Uterus (tissue), 2 donors: ENCODE data around the gene C11orf86.
"Not testable (repeated sequence)": the region's sequence is repeated elsewhere in the genome, so short reads cannot be mapped to it uniquely, and the experiment has no call there.

Source experiments
- CTCF ChIP-seq, 4 experiments: fragments of 200-600 bp in 2 of 4; fragments of 450-650 bp in 2 of 4; sonication (generic) in 2 of 4; IDR thresholded peaks; one replicate each; pipeline ENCODE4 v1.5.1; 2016 to 2019; ENCODE audit warnings: antibody characterized with exemption in 4 of 4, mild to moderate bottlenecking in 2 of 4, moderate library complexity in 1 of 4
- POLR2A ChIP-seq, 2 donors: fragments of 450-650 bp; IDR thresholded peaks; one replicate each; pipeline ENCODE4 v1.6.1; 2016; ENCODE audit warnings: antibody characterized with exemption in 2 of 2, mild to moderate bottlenecking in 1 of 2, moderate library complexity in 1 of 2

GRCh38 chr11:66961691-66962213 is 13.4 kb upstream of the C11orf86 start:
- TF ChIP-seq CTCF, POLR2A (IDR thresholded peaks at IDR 0.05): not testable (repeated sequence)
